Stimulated activated CD8-positive, alpha-beta memory T cell treated with anti-CD3 and anti-CD28 coated beads, Interleukin-15, amount 100 ng/mL, for 24 hours (primary cell): ENCODE data around the gene PDIA6.

Source experiments
- DNase-seq: peaks from one replicate; pipeline ENCODE4 v3.0.0-alpha.2; 2020; ENCODE audit warnings: low read depth

The PDIA6 gene

GRCh38 chr2:10764096-10764785 is 48.3 kb downstream of the PDIA6 start:
- no peak for DNase-seq

- DNase-seq = no peak
These were observed 49.2 kb downstream of the PDIA6 start for GRCh38 chr2:10763461-10763800.

- no peak for DNase-seq
These were observed 49.7 kb downstream of the PDIA6 start for GRCh38 chr2:10762651-10763460.

- DNase-seq = no peak
These were observed 51.0 kb downstream of the PDIA6 start for GRCh38 chr2:10761591-10761990.

GRCh38 chr2:10760794-10761504 is 51.6 kb downstream of the PDIA6 start:
- DNase-seq = no peak

- no peak for DNase-seq
These were observed 53.4 kb downstream of the PDIA6 start for GRCh38 chr2:10759151-10759714.

GRCh38 chr2:10757814-10758286 is 54.7 kb downstream of the PDIA6 start:
- no peak for DNase-seq

GRCh38 chr2:10755621-10756020 is 57.0 kb downstream of the PDIA6 start:
- DNase-seq = no peak

GRCh38 chr2:10753876-10754275 is 58.7 kb downstream of the PDIA6 start:
- no peak for DNase-seq

- DNase-seq = no peak
These were observed 59.4 kb downstream of the PDIA6 start for GRCh38 chr2:10753156-10753555.

GRCh38 chr2:10752236-10752635 is 60.3 kb downstream of the PDIA6 start:
- DNase-seq = no peak

GRCh38 chr2:10750610-10751009 is 62.0 kb downstream of the PDIA6 start:
- DNase-seq = no peak

- no peak for DNase-seq
These were observed 69.9 kb downstream of the PDIA6 start for GRCh38 chr2:10742666-10743065.

GRCh38 chr2:10741139-10741538 is 71.4 kb downstream of the PDIA6 start:
- no peak for DNase-seq

- no peak for DNase-seq
These were observed 72.4 kb downstream of the PDIA6 start for GRCh38 chr2:10740226-10740625.

GRCh38 chr2:10738192-10738591 is 74.4 kb downstream of the PDIA6 start:
- DNase-seq = no peak

GRCh38 chr2:10733980-10734379 is 78.6 kb downstream of the PDIA6 start:
- no peak for DNase-seq

GRCh38 chr2:10733566-10733925 is 79.0 kb downstream of the PDIA6 start:
- no peak for DNase-seq
